GM19468 (cell line): Measurements from ENCODE around the gene PTPRN2.
"Not testable (repeated sequence)": the region's sequence is repeated elsewhere in the genome, so short reads cannot be mapped to it uniquely, and the experiment has no call there.

ENCODE experiments used
- ATAC-seq: cut with Tn5 transposase; IDR thresholded peaks from one replicate; pipeline ENCODE4 v1.9.1; 2021; ENCODE audit warnings: mild to moderate bottlenecking, moderate library complexity, moderate number of reproducible peaks; ENCODE audit not compliant: unreplicated experiment; ENCODE audit errors: extremely low read depth

The PTPRN2 gene

DNA sequence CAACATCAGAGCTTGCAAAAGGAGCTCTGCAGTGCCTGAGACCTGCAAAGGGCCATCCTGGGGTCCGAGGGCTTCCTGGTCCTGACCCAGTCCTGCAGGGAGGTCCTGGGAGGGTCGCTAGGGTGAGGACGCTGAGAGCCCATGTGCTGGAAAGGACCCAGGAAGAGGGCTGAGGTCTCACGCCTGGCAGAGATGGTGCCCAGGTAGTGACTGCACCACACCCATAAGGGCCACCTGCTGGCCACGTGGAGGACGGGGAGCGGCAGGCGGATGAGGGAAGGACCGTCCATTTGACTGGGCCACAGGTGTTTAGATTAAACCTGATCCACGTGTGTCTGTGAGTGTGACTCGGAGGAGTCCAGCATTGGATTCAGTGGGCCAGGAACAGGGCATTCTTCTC lies 858.1 kb downstream of the PTPRN2 start:
- no peak for ATAC-seq

DNA sequence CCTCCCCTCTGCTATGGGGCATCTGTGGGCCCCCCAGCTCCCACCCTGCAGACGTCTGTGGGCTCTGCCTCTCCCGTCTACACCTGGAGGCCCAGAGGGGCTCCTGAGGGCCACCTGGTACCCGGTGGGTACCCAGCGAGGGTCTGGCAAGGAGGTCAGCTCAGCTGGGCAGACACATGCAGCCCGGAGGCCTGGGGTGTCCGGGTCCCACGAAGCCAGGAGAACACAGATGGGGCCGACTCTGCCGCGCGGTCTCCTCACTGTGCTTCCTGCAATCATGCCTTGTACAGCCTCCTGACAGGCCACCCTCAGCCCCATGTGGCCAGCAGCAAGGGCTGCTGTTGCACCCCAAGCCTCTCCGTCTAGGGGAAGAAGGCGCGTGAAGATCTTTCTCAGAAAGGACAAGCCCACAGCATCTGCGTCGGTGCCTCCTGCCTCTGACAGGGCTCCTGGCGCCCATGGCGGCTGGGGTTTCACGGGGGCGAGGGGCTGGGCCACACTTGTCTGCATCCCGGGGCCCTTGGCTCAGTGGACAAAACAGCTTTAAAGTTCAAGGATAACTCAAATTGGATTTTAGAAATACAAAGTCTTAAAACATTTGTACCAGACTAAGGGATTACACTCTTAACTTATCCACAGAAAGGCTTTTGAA lies 859.5 kb downstream of the PTPRN2 start:
- ATAC-seq = no peak

DNA sequence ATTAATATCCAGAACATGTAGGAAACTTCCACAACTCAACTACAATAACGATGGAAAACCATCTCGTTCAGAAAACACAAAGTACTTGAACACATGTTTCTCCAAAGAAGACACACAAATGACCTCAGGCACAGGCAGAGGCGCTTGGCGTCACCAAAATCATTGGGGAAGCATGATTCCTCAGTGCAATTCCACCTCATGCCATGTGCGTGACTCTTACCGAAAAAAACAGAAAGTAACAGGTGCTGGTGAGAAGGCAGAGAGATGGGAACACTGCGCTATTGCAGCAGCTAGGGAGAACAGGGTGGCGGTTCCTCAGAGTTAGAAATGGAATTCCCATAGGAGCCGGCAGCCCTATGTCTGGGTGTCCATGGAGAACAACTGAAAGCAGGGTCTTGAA lies 860.9 kb downstream of the PTPRN2 start:
- no peak for ATAC-seq

DNA sequence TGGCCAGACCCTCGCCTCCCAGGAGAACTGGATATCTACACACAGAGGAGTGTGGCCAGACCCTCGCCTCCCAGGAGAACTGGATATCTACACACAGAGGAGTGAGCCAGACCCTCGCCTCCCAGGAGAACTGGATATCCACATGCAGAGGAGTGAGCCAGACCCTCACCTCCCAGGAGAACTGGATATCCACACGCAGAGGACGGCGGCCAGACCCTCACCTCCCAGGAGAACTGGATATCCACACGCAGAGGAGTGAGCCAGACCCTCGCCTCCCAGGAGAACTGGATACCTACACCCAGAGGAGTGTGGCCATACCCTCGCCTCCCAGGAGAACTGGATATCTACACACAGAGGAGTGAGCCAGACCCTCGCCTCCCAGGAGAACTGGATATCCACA lies 862.3 kb downstream of the PTPRN2 start:
- ATAC-seq = not testable (repeated sequence)

DNA sequence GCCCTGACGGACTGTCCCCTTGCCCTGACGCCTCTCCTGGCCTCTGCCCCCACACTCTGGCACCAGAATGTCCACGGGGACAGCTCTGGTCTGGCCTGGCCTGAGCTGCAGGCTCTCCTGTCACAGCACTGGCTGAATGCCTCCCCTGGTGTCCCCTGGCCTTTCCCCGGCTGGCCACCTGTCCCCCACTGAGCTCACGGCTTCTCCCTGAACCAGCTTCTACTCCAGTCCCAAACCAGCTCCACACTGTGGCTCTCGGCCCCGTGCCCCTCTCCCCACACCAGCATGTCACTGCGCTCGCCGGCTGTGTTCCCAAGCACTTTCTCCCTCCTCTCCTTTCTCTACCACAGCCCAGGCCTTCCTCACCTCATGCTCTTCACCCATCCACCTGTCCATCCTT lies 864.4 kb downstream of the PTPRN2 start:
- no peak for ATAC-seq

DNA sequence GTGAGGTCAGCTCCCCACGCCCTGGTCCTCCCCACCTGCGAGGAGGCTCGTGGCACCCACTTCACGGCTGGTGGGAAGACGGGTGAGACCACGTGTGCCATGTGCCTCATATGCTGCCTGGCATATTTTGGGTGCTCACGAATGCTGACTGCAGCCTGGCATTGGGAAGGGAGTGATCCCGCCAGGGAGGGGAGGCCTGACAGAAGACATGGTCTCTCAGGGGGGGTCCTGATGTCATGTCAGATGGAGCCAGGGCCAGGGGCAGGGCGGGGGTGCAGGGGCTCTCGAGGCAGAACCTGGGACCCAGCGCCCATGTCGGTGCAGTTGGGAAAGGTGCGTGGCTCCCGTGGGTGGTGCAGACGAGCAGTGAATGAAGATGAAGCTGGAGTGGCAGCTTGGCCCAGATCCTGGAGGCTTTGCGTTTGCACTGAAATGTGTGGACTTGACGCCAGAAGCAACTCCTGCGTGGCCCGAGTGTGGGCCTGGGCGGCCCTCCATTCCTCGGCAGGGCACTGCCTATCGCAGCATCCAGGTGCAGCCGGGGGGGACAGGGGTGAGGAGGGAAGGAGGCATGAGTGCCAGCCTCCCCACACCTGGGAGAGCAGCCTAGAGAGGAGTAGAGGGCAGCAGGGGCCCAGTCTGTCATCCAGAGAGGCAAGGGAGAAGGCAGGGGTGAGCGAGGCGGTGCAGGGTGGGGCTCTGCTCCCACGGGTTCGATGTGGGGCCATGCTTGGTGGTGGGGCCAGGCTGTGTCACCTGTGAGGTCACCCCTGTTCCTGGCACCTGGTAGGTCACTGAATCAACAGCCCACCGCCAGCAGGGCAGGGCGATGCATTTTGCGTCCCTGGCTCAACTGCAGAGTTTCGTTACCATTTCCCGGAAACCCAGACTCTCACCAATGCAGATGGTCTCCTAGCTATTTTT lies 865.2 kb downstream of the PTPRN2 start:
- ATAC-seq = no peak

DNA sequence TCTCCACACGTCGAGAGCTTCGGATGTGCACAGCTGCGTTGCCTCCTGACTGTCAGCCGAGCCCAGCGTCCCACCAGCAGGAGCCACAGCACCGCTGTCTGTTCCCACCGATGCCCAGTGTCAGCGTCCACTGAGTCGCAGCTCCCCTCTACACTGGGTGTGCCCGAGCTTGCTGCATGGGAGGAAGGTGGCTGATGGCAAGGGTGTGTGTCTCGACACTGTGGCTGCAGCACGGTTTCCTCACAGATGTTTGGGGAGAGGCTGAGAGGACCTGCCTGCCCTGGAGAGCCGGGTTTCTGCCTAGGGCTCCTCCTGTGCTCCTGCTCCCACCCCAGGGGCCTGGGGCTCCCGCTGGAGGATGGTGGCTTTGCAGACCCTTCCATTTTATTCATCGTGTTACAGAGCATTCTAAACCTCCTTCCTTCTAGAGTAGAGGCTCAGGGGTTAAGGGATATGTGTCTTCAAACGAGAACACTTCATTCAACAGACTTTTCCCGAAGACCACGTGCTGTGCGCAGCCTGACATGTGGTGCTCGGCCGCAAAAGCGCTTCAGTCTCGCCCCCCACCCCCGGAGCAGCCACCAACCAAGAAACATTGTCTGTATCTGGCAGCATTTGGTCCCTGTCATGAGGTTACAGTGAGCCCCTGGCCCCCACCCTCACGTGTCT lies 866.0 kb downstream of the PTPRN2 start:
- no peak for ATAC-seq

DNA sequence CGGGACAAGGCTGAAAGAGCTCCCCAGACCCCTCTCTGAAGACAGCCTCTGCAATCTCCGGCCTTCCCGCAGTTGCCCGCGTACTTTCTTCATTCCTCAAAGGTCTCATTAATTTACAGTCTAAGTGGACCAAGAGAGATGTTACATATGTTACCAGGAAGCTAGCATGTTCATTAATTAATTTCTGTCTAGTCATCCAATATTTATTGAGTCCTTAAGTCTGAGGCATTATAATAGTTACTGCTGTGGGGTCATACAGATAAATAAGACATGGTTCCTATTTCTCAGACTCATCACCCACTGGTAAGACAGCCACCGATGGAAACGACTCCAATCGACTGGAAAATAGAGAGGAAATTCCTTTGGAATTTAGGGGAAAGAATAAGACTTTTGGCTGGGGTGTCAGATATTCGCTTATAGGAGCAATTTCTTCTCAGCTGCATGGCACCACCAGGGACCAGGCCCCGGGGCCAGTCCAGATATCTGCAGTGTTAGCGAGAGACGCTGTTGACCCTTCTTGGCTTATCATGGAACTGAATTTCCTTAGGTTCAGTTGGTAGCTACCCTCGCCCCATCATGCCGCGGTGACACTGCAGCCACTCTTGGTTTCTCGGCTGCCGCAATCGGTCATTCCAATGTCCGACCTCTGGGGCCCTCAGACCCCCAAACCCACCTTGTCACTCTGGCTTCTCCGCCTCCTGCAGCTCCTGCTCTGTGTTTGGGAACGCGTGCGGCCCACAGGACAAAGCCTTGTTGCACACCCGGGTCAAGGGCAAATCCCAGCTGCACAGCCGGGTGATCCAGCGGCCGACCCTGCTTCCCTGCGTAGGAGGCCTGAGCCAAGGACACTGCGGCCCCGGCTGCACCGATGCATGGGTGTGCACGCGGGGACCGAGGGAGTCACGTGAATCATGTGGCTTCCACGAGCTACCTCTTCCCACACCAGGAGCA lies 867.6 kb downstream of the PTPRN2 start:
- ATAC-seq = no peak

DNA sequence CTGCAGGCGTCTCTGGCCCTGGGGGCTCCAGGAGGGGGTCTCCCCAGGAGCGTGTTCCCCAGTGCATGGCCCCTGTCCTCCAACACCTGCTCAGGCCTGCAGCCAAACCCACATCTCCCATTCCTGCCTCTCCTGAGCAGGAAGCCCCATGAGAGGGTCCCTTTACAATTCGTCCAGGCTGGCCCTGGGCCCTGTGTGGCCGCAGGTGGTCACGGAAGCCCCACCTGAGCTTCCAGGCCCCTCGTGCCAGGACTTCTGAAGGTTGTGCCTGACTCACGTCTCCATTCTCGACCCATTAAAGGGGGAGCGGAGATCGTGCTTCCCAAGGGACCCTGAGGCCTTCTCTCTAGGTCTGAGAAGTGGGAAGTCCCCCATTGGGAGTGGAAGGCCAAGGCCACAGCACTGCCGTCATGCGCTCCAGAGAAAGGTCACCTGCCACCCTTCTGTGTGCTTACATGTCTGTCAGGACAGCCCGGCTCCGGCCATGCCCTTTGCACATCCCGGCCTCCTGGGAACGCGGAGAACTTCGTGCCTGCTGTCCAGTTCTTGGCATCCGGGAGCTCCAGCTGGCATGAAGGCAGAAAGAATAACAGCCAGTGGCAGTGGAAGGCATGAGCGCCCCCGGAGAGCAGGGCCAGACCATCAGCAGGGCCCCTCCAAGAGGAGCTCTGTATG lies 868.5 kb downstream of the PTPRN2 start:
- no peak for ATAC-seq

DNA sequence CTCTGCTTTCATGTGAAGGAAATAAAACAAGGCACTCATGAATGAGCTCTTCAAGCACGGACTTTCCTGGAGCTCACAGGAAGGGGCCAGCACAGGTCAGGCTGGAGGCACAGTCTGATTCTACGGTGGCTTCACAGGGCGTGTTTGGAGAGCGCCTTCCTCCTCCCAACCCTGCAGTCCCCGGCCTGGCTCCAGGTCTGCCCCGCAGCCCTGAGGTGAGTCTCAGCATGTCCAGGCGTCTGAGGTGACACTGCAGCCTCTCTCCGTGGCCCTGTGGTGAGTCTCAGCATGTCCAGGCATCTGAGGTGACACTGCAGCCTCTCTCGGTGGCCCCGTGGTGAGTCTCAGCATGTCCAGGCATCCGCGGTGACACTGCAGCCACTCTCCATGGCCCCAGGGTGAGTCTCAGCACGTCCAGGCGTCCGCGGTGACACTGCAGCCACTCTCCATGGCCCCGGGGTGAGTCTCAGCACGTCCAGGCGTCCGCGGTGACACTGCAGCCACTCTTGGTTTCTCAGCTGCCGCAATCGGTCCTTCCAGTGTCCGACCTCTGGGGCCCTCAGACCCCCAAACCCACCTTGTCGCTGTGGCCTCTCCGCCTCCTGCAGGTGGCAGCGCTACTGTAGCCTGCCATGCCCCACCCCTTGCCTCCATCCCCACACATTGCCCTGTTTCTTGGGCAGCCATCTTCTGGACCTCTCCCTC lies 869.2 kb downstream of the PTPRN2 start:
- ATAC-seq = no peak

DNA sequence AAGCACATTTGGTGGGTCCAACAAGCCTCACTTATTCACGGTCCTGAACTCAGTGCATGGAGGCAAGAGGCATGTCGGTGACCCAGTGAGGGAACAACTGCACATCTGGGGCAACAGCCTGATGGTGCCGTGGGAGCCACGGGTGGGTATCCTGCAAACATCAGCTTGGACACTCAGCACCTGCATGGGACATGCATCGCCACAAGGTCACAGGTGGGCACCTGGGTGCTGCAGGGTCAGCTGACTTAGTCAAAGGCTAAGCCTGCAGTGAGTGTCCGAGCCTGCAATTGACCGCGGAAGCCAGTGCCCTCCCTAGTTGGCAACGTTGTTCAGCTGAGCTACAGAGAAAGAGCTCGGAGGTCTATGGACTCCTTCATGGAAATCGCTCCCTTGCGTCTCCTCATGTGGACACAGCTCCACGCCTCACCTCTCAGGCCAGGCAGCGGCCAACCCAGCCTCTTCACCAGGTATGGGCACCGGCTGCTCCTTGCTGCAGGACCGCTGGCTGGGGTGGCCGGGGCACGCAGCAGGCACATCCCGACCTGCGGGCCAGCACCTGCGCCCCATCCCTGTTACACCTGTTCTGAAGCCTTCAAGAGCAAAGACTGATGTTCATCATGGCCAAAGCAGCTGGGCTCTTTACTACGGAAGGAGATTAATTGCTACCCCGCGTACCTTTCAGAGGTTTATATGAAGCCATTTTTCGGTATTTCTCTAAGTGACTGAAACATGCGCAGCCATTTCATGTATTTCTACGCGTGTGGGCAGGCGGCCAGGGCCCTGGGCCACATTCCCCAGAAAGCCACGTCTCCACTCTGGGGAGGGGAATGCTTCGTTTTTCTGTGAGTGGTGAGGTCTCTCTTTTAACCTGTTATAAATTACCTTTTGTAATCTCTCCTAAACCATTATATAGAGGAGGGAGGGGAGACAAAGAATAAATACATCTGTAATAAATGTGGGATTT lies 870.1 kb downstream of the PTPRN2 start:
- ATAC-seq = no peak

DNA sequence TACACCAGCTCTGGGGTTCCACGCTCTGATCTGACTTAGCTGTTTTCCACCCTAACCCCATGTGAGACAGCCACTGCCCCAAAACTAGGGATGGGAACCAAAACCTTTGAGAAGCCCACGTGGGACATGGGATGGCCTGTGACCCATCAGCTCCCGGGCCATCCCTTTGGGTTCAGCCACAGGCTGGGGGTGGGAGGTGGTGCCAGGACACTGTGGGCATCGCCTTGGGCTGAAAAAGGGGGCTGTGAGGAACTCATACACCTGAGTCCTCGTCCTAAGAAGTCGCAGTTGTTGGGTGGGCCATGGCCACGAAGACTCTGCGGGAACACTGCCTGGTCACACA lies 871.7 kb downstream of the PTPRN2 start:
- ATAC-seq = no peak

DNA sequence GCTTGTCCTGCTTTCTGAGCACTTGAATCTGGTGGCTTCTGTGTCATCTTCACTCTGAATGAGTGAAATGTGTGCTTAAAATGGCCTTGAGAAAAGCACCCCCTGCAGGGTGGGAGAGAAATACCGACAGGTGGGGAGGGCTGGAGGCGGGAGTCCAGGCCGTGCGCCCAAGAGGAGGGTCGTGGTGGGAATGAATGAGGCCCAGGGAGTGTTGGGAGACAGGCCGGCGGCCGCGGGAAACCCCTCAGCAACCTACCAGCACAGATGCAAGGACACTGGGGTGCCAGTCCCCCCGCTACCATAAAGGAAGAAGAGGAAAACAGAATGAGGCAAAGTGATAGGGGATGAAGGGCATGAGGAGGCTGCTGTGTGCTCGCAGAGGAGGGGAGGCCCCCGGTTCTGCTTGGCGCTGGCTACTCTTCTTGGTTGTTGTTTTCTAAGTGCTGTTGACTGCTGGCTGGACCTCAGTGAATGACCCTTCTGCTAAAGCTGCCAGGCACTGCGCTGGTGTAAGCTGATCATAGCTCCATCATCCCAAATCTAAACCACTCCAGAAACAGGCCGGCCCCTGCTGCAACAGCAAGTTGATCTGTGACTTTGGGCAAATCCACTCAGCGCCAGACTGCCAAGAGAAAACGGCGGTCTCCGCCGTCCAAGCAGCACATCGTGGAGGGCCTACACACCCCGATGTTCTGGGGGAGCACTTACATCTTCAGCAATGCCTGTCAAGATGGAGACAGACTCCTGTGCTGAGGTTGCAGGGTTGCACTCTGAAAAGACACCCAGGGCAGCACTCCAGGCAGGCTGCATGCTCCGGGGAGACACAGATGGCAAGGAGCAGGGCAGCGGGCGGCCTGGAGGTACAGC lies 872.3 kb downstream of the PTPRN2 start:
- no peak for ATAC-seq

DNA sequence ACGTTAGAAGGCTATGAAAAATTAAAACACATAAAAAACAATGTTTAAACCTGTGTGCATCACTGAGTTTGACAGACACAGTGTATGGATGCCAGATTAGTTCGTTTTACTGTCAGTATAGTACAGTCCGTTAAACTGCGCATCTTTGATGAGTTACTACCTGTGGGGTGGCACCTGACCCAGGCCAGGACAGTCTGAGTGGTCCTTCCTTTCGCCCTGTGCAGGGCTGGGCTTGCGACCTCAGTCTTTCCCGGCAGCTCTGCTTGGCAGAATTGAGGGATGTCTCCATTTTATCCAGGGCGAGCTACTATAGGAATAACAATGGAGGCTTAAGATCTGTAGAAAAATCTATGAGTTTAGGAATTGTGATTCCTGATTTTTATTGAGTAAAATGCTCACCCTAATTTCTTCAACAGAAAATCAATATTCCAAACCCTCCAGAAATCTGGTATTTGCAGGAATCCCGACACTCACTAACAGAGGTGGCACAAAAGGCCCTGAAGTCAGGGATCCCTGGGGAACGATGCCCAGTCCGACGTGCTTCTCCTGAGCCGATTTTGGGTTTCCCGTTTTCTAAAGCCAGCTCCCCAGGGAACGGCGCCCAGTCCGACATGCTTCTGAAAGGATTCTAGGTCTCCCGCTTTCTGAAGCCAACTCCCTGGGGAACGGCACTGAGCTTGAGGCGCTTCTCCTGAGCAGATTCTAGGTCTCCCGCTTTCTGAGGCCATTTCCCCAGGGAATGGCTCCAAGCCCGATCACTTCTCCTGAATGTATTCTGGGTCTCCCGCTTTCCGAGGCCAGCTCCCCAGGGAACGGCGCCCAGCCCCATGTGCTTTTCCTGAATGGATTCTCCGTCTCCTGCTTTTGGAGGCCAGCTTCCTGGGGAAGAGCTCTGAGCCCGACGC lies 873.2 kb downstream of the PTPRN2 start:
- ATAC-seq = no peak

DNA sequence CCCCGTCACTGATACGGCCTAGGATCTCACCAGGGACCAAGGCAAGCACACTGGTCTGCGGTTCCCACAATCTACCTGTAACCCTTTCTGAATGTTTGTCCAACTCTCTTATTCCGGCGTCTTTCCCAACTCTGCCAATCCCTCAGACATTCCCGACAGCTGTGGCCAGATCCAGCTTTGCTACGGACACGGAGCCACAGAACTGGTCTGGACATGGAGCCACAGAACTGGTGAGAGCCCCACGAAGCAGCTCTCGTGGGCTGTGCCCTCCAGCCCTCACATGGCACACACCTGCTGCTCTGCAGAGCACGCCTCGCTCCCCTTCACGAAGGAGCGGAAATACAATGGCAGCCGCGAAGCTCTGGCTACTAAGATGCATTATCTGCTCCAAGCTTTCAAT lies 874.0 kb downstream of the PTPRN2 start:
- no peak for ATAC-seq

DNA sequence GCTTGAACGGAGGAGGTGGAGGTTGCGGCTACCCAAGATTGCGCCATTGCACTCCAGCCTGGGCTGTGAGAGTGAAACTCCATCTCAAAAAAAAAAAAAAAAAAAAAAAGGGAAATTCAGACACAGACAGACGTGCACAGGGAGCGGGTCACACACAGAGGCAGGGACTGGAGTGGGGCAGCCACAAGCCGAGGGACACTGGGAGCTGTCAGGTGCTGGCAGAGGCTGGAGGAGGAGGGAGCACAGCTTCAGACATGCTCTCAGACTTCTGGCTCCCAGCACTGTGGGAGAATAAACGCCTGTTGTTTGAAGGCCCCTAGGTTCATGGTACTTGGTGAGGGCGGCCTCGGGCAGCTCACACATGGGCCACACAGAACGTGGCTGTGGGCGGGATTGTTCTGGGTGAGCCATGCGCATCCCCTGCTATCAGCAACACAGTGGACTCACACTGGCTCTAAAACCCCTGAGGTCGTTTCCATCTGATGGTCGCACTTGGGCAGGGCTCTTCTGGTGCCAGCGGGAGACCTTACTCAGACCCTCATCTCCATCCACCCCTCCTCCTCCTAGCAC lies 874.9 kb downstream of the PTPRN2 start:
- ATAC-seq = no peak
